ENCODE results near the gene SPAG4. TPM values are rescaled to one million over a fixed set of nuclear protein-coding genes. Genes with fewer than 3 reads are reported as not detected.

The SPAG4 gene
- total and polyA plus RNA-seq, 10 of the 15 experiments (the other 5 are each of a cell fraction or from before 2014, with no cell fraction given), result 0.90 to 12.5 (median 2.4) TPM

DNA sequence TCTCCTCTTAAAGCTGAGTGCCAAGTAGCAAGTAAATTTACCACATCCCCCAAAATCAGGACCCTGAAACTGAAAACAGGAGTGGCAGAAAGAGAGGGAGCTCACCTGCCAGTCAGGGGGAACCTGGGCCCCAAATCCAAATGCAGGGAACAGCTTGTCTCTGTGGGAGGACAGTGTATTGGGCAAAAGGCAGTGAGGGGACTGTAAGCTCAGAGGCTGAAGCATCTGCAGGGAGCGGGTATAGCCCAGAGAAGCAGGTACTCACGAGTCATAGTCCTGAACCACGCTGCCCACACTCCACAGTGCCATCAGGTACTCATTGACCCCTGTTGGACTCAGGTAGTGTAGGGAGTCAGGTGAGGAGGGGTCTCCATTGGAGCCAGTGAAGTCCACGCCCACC is 15.0 kb downstream of the SPAG4 start (continued):
- TF ChIP-seq FOXM1 (IDR thresholded peaks at IDR 0.05; ENCODE audit: low read depth, low read length), result no peak
- no peak for TF ChIP-seq HDGF (IDR thresholded peaks at IDR 0.05)
- no peak for TF ChIP-seq STAT1 (conservative IDR thresholded peaks at IDR 0.05)
- TF ChIP-seq SMARCA5 (IDR thresholded peaks at IDR 0.05), result no peak
- no peak for TF ChIP-seq TAF1 (IDR thresholded peaks at IDR 0.05; ENCODE audit: borderline replicate concordance, low read depth, low read length)
- no peak for TF ChIP-seq SMAD1 (IDR thresholded peaks at IDR 0.05; ENCODE audit: low read depth, partially characterized antibody)
- TF ChIP-seq, protein P1, sequence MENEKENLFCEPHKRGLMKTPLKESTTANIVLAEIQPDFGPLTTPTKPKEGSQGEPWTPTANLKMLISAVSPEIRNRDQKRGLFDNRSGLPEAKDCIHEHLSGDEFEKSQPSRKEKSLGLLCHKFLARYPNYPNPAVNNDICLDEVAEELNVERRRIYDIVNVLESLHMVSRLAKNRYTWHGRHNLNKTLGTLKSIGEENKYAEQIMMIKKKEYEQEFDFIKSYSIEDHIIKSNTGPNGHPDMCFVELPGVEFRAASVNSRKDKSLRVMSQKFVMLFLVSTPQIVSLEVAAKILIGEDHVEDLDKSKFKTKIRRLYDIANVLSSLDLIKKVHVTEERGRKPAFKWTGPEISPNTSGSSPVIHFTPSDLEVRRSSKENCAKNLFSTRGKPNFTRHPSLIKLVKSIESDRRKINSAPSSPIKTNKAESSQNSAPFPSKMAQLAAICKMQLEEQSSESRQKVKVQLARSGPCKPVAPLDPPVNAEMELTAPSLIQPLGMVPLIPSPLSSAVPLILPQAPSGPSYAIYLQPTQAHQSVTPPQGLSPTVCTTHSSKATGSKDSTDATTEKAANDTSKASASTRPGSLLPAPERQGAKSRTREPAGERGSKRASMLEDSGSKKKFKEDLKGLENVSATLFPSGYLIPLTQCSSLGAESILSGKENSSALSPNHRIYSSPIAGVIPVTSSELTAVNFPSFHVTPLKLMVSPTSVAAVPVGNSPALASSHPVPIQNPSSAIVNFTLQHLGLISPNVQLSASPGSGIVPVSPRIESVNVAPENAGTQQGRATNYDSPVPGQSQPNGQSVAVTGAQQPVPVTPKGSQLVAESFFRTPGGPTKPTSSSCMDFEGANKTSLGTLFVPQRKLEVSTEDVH (IDR thresholded peaks at IDR 0.05; ENCODE audit: low read depth, partially characterized antibody), result no peak
- TF ChIP-seq, protein P2, sequence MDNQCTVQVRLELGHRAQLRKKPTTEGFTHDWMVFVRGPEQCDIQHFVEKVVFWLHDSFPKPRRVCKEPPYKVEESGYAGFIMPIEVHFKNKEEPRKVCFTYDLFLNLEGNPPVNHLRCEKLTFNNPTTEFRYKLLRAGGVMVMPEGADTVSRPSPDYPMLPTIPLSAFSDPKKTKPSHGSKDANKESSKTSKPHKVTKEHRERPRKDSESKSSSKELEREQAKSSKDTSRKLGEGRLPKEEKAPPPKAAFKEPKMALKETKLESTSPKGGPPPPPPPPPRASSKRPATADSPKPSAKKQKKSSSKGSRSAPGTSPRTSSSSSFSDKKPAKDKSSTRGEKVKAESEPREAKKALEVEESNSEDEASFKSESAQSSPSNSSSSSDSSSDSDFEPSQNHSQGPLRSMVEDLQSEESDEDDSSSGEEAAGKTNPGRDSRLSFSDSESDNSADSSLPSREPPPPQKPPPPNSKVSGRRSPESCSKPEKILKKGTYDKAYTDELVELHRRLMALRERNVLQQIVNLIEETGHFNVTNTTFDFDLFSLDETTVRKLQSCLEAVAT (IDR thresholded peaks at IDR 0.05), result no peak

DNA sequence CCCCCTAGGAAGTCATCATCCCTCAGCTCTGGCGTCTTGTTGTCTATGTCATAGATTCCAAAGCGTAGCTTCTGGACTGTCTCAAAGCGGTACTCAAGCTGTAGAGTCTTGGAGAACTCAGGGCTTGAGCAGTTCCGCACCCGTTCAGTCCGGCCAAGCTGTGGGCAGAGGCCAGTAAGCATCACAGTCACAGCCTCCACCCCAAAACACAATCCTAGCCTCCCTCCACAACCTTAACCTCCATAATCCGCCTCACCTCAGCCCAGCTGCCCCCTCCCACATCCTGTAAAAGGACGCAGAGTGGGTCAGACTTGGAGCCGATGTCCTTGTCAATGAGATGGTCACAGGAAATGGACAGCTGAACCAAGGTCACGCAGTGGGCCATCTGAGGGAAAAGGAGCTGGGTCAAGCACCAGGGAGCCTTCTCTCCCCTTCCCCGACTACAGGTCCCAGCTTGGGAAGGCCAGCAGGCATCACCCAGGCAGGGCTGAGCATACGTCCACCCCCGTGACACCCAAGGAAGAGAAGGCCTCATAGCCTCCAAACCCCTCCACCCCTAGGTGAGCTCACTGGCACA is 17.0 kb downstream of the SPAG4 start:
- Histone ChIP-seq H3K27ac (ENCODE audit: control insufficient read depth, insufficient read depth) (no peak overlapping the region), H3K9me3 (replicated peaks; ENCODE audit: control insufficient read depth, insufficient read depth, low read length) (no peaks in the 10 kb centered on the region), H4K20me1 (ENCODE audit: control insufficient read depth, insufficient read depth) (no peaks in the 10 kb centered on the region), H3K36me3 (ENCODE audit: control insufficient read depth in 2 of 2, insufficient read depth in 2 of 2, low read length in 1 of 2) (peaks cover 11 to 28% of the 10 kb centered on the region in 2 experiments; a peak in 3 of 4 replicates), H3K4me3 (no peak overlapping the region), H2AFZ (ENCODE audit: control insufficient read depth, low read depth, low read length) (no peak overlapping the region), H3K4me2 (ENCODE audit: control insufficient read depth, insufficient read depth) (no peak overlapping the region), H3K4me1 (ENCODE audit: control insufficient read depth, insufficient read depth, low read length) (no peaks in the 10 kb centered on the region), H3K79me2 (ENCODE audit: control insufficient read depth, insufficient read depth, low read length) (no peaks in the 10 kb centered on the region; the same call in none of the 2 replicates), H3K27me3 (replicated peaks in 1 of 2; ENCODE audit: control insufficient read depth in 2 of 2, insufficient read depth in 2 of 2, low read length in 1 of 2) (no peaks in the 10 kb centered on the region), H3K9ac (ENCODE audit: control insufficient read depth, insufficient read depth, low read length) (no peak overlapping the region)
- ChIA-PET POLR2A (no interaction called here), RAD21 (ENCODE audit: unreplicated experiment) (no interaction called here), SMC1A (ENCODE audit: uncharacterized antibody, unreplicated experiment) (interaction anchor here (1.0 kb wide), 1 partner anchor 265 kb away, joined by 4 read pairs; no protein-coding TSS in a partner anchor), CTCF (interaction anchor here (1.1 kb wide), 1 partner anchor 13 kb away, joined by 3 read pairs; no protein-coding TSS in a partner anchor)
- ATAC-seq (no peak), DNase-seq (ENCODE audit: low read depth, low spot score) (no peak), FAIRE-seq (no peak)
- in situ Hi-C loops (cut with MboI), result no loop called here
- 94% methylated on average over 13 of the region's 13 CpGs for whole genome bisulfite sequencing (ENCODE audit: insufficient coverage, insufficient replicate concordance, low lambda C conversion rate, missing lambda C conversion rate)
- intact Hi-C loops (cut with micrococcal nuclease; ENCODE audit: unreplicated experiment), result no loop called here
- BruUV-seq (replicated peaks), result no TSS peak
- no peak for TF ChIP-seq JUND (IDR thresholded peaks at IDR 0.05; ENCODE audit: low read depth, low read length)
- TF ChIP-seq RELB (IDR thresholded peaks at IDR 0.05; ENCODE audit: low read depth), result no peak
- no peak for TF ChIP-seq CREM (IDR thresholded peaks at IDR 0.05; ENCODE audit: low read depth)
- no peak for TF ChIP-seq E2F4 (IDR thresholded peaks at IDR 0.05; ENCODE audit: low read depth, low read length)
- no peak for TF ChIP-seq BACH1 (IDR thresholded peaks at IDR 0.05; ENCODE audit: borderline replicate concordance)
- TF ChIP-seq EP300 (IDR thresholded peaks at IDR 0.05; ENCODE audit: borderline replicate concordance in 1 of 2, control insufficient read depth in 1 of 2, low read depth in 2 of 2, low read length in 2 of 2), result no peak
- no peak for TF ChIP-seq RFX5 (IDR thresholded peaks at IDR 0.05; ENCODE audit: low read depth, low read length)

All from GM12878 (cell line).